ENCODE measurements around the gene ANO4. TPM values are rescaled to one million over a fixed set of nuclear protein-coding genes. Genes with fewer than 3 reads are reported as not detected.

The ANO4 gene
- total RNA-seq, 2 experiments from 2014 or later: not detected

GRCh38 chr12:100840748-100841147 is 46.2 kb downstream of the ANO4 start:
- H3K4me1 Mint-ChIP-seq: no peaks in the 10 kb centered on the region
- DNase-seq: no peak
- no peak overlapping the region for H3K27ac Mint-ChIP-seq
- H3K9me3 Mint-ChIP-seq: no peaks in the 10 kb centered on the region
- H3K4me3 Mint-ChIP-seq: no peak overlapping the region
- no peaks in the 10 kb centered on the region for H3K36me3 Mint-ChIP-seq
- no peaks in the 10 kb centered on the region for H3K27me3 Mint-ChIP-seq

- Mint-ChIP-seq H3K9me3 (no peaks in the 10 kb centered on the region), H3K36me3 (no peaks in the 10 kb centered on the region), H3K27ac (no peak overlapping the region), H3K4me3 (no peak overlapping the region), H3K27me3 (peaks cover 3% of the 10 kb centered on the region), H3K4me1 (no peaks in the 10 kb centered on the region)
- DNase-seq: no peak
These were observed 47.6 kb downstream of the ANO4 start for GRCh38 chr12:100842156-100842555.

DNA sequence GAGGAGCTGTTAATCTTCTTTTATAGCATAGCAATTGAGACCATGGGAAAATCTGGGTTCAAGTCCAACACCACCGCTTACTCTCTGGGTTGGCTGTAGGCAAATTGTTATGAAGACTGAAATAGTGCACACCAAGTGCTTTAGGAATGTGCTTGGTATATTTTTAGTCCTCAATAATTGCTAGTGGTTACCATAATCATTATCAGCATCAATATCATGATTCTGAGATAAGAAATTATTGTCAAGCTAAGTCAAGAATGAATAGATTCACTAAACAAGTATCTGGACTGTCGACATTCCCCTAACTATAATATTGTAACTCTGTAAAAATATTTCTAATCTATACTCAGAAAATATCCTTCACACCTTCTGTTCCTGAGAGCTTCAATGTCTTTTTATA is 48.5 kb downstream of the ANO4 start:
- no peaks in the 10 kb centered on the region for H3K4me1 Mint-ChIP-seq
- peaks cover 3% of the 10 kb centered on the region for H3K27me3 Mint-ChIP-seq
- no peak for DNase-seq
- no peak overlapping the region for H3K4me3 Mint-ChIP-seq
- no peak overlapping the region for H3K27ac Mint-ChIP-seq
- no peaks in the 10 kb centered on the region for H3K9me3 Mint-ChIP-seq
- no peaks in the 10 kb centered on the region for H3K36me3 Mint-ChIP-seq

DNA sequence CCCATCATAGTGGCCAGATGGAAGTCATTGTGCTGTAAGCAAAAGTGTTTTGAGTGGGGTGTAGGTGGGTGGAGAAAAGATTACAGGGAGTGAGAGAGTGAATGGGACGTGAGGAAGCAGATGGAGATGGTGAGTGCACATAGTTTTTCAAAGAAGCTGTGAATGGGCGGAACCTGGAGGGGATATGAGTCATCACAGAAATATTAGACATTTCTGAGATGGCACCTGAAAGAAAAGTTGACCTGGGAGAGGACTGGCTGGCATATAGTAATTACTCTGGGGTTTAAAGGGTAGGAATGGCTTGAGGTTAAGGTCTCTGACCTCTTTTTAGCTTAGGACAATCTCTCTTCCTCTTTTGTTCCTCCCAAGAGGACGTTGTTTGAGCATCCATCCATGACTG is 50.5 kb downstream of the ANO4 start:
- Mint-ChIP-seq H3K36me3 (no peaks in the 10 kb centered on the region), H3K27ac (no peak overlapping the region), H3K27me3 (peaks cover 3% of the 10 kb centered on the region), H3K9me3 (no peaks in the 10 kb centered on the region), H3K4me3 (no peak overlapping the region), H3K4me1 (no peaks in the 10 kb centered on the region)
- DNase-seq: no peak

- H3K4me3 Mint-ChIP-seq: no peak overlapping the region
- no peaks in the 10 kb centered on the region for H3K36me3 Mint-ChIP-seq
- no peaks in the 10 kb centered on the region for H3K9me3 Mint-ChIP-seq
- no peak overlapping the region for H3K27ac Mint-ChIP-seq
- peaks cover 2% of the 10 kb centered on the region for H3K27me3 Mint-ChIP-seq
- DNase-seq: no peak
- no peaks in the 10 kb centered on the region for H3K4me1 Mint-ChIP-seq
These were observed 57.1 kb downstream of the ANO4 start for GRCh38 chr12:100851637-100852036.

- no peaks in the 10 kb centered on the region for H3K4me1 Mint-ChIP-seq
- H3K4me3 Mint-ChIP-seq: no peak overlapping the region
- H3K36me3 Mint-ChIP-seq: no peaks in the 10 kb centered on the region
- no peaks in the 10 kb centered on the region for H3K9me3 Mint-ChIP-seq
- no peaks in the 10 kb centered on the region for H3K27me3 Mint-ChIP-seq
- no peak for DNase-seq
- no peak overlapping the region for H3K27ac Mint-ChIP-seq
These were observed 62.8 kb downstream of the ANO4 start for GRCh38 chr12:100857418-100857817.

GRCh38 chr12:100857971-100858370 is 63.4 kb downstream of the ANO4 start:
- Mint-ChIP-seq H3K4me1 (no peaks in the 10 kb centered on the region), H3K36me3 (no peaks in the 10 kb centered on the region), H3K9me3 (no peaks in the 10 kb centered on the region), H3K27ac (no peak overlapping the region), H3K4me3 (no peak overlapping the region), H3K27me3 (no peaks in the 10 kb centered on the region)
- DNase-seq: no peak

GRCh38 chr12:100858656-100859055 is 64.1 kb downstream of the ANO4 start:
- Mint-ChIP-seq H3K9me3 (no peaks in the 10 kb centered on the region), H3K4me1 (no peaks in the 10 kb centered on the region), H3K4me3 (no peak overlapping the region), H3K27me3 (no peaks in the 10 kb centered on the region), H3K36me3 (no peaks in the 10 kb centered on the region), H3K27ac (no peak overlapping the region)
- no peak for DNase-seq

- no peaks in the 10 kb centered on the region for H3K27me3 Mint-ChIP-seq
- no peak overlapping the region for H3K4me3 Mint-ChIP-seq
These were observed 64.6 kb downstream of the ANO4 start for GRCh38 chr12:100859063-100859627.

DNA sequence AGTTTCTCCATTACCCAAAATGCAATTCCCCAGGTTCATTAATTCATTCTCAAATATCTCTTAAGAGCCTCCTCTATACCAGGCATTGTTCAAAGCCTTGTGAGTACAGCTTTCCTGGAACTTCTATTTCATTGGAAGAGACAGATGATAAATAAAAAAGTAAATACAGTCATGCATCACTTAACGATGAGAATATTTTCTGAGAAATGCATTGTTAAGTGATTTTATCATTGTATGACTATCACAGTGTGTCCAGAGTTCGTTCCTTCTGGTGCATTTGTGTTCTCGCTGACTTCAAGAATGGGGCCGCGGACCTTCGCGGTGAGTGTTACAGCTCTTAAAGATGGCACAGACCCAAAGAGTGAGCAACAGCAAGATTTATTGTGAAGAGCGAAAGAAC is 66.0 kb downstream of the ANO4 start:
- Mint-ChIP-seq H3K27me3 (no peaks in the 10 kb centered on the region), H3K27ac (no peak overlapping the region), H3K36me3 (no peaks in the 10 kb centered on the region), H3K9me3 (no peaks in the 10 kb centered on the region), H3K4me1 (no peaks in the 10 kb centered on the region), H3K4me3 (no peak overlapping the region)
- DNase-seq: no peak

More at GRCh38 chr12:100859063-100859627, 64.6 kb downstream of the ANO4 start:
- no peaks in the 10 kb centered on the region for H3K9me3 Mint-ChIP-seq
- H3K4me1 Mint-ChIP-seq: no peaks in the 10 kb centered on the region
- no peaks in the 10 kb centered on the region for H3K36me3 Mint-ChIP-seq
- DNase-seq: no peak
- no peak overlapping the region for H3K27ac Mint-ChIP-seq

GRCh38 chr12:100862676-100863075 is 68.1 kb downstream of the ANO4 start:
- no peaks in the 10 kb centered on the region for H3K27me3 Mint-ChIP-seq
- H3K36me3 Mint-ChIP-seq: no peaks in the 10 kb centered on the region
- H3K4me3 Mint-ChIP-seq: no peak overlapping the region
- no peak overlapping the region for H3K27ac Mint-ChIP-seq
- no peaks in the 10 kb centered on the region for H3K4me1 Mint-ChIP-seq
- no peak for DNase-seq
- H3K9me3 Mint-ChIP-seq: no peaks in the 10 kb centered on the region

- Mint-ChIP-seq H3K27me3 (no peaks in the 10 kb centered on the region), H3K4me1 (no peaks in the 10 kb centered on the region), H3K36me3 (no peaks in the 10 kb centered on the region), H3K9me3 (no peaks in the 10 kb centered on the region), H3K27ac (no peak overlapping the region), H3K4me3 (no peak overlapping the region)
- DNase-seq: no peak
These were observed 69.8 kb downstream of the ANO4 start for GRCh38 chr12:100864366-100864765.

DNA sequence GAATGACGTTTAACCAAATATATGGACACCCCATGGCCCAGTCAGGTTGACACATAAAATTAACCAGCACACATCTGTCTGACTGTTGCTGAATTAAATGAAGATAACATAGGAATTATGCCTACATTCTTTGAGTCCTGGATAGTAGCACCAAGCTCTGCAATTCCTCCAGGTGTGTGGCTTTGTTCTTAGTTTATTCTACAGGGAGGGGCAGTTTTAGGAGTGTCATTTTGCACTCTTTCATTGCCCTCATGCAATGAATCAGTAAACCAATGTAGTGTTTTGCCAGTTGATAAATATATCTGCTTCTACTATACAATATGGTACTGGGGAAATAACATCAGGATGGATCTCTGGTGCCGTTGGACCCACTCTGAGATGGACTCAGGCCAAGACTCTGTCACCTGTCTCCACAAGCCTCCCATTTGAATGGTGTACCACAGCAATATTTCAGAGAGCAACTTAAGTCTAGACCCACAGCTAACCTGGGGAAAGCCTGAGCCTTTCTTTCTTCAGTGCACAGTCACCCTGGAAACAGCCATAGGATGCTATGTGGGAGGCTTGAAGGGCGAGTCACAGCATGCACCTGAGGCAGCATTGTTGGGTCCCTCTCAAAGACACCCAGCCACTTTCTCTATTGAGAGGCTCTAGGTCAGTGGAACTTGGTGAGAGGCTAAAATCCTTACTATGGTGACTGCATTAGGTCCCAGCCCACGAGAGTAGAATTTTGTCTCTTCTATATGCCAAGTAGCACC is 73.2 kb downstream of the ANO4 start:
- no peak overlapping the region for H3K4me3 Mint-ChIP-seq
- no peaks in the 10 kb centered on the region for H3K4me1 Mint-ChIP-seq
- no peaks in the 10 kb centered on the region for H3K9me3 Mint-ChIP-seq

GRCh38 chr12:100868487-100868886 is 73.9 kb downstream of the ANO4 start:
- Mint-ChIP-seq H3K27me3 (no peaks in the 10 kb centered on the region), H3K9me3 (peaks cover 6% of the 10 kb centered on the region), H3K36me3 (no peaks in the 10 kb centered on the region), H3K4me1 (no peaks in the 10 kb centered on the region), H3K27ac (no peak overlapping the region), H3K4me3 (no peak overlapping the region)
- no peak for DNase-seq

More for the DNA sequence above, 73.2 kb downstream of the ANO4 start:
- H3K36me3 Mint-ChIP-seq: no peaks in the 10 kb centered on the region
- DNase-seq: no peak
- H3K27me3 Mint-ChIP-seq: no peaks in the 10 kb centered on the region
- no peak overlapping the region for H3K27ac Mint-ChIP-seq

DNA sequence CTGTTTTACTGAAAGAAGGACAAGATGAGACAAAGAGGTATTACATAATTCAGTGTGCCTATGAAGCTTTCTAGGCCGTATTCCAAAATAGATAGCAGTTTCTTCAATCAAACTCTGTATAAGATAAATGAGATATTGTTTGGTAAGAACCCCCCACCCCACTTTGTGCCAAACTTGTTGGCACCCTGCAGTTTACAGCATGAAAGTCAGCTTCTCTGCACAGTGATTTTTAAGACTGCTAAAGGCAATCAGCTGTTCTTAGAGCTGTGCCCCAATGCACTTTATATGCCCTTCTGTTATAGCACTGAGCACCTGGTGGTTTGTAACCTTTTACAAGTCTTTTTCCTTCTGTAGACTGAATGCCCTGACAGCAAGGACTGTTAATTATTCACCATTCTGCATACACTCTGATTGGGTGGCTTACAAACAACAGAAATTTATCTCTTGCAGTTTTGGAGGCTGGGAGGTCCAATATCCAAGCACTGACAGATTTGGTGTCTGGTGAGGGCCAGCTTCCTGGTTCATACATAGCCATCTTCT is 76.7 kb downstream of the ANO4 start:
- Mint-ChIP-seq H3K27ac (no peak overlapping the region), H3K36me3 (no peaks in the 10 kb centered on the region), H3K4me3 (no peak overlapping the region), H3K4me1 (no peaks in the 10 kb centered on the region), H3K27me3 (peaks cover 5% of the 10 kb centered on the region), H3K9me3 (peaks cover 11% of the 10 kb centered on the region)
- DNase-seq: no peak

GRCh38 chr12:100875156-100875555 is 80.6 kb downstream of the ANO4 start:
- no peaks in the 10 kb centered on the region for H3K36me3 Mint-ChIP-seq
- no peak overlapping the region for H3K27ac Mint-ChIP-seq
- no peak for DNase-seq
- peaks cover 11% of the 10 kb centered on the region for H3K9me3 Mint-ChIP-seq
- H3K4me3 Mint-ChIP-seq: no peak overlapping the region
- no peaks in the 10 kb centered on the region for H3K4me1 Mint-ChIP-seq
- peaks cover 5% of the 10 kb centered on the region for H3K27me3 Mint-ChIP-seq
